A549 (cell line): ENCODE measurements around the gene IGF2BP3. TPM values are rescaled to one million over a fixed set of nuclear protein-coding genes. Genes with fewer than 3 reads are reported as not detected.

Source experiments
- ATAC-seq, 2 experiments: fragments of 200-7000 bp in 1 of 2; fragments of >200 bp in 1 of 2; cut with Nextera tagmentation in 1 of 2; cut with Tn5 transposase in 1 of 2; 3 replicates each; pipeline versions ENCODE4 v1.8.0 to v1.9.1; 2018 to 2020; ENCODE audit warnings: mild to moderate bottlenecking in 1 of 2, moderate library complexity in 1 of 2
- CTCF ChIA-PET: fragments of 300-600 bp; sonication (Branson Sonifier 250); formaldehyde crosslinking; extraction: SDS; loops from one replicate; lab custom pipeline; 2021; ENCODE audit warnings: antibody characterized with exemption, inconsistent platforms; lab: Yijun Ruan, JAX
- POLR2A ChIA-PET: fragments of 350-600 bp; formaldehyde crosslinking; extraction: SDS; loops from one replicate; lab custom pipeline; 2021; ENCODE audit warnings: antibody characterized with exemption, inconsistent platforms; lab: Yijun Ruan, JAX
- DNase-seq, 2 experiments: peaks; one replicate each; pipeline versions ENCODE4 v3.0.0 to v3.0.0-alpha.2; 2011 to 2016; ENCODE audit warnings: low read depth in 1 of 2, low spot score in 1 of 2
- FAIRE-seq: peaks from 2 replicates; lab custom pipeline; 2011; peaks lifted over from hg19 to GRCh38; lab: Jason Lieb, UNC
- H3K27ac ChIP-seq, 2 experiments: fragments of >200 bp; sonication (Bioruptor Twin); formaldehyde crosslinking; 3 replicates each; pipeline ENCODE4 v1.5.1; 2016 to 2017
- H3K4me1 ChIP-seq: fragments of >200 bp; sonication (Bioruptor Twin); formaldehyde crosslinking; 3 replicates; pipeline ENCODE4 v1.6.1; 2016
- H3K4me2 ChIP-seq: fragments of >200 bp; sonication (Bioruptor Twin); formaldehyde crosslinking; 3 replicates; pipeline ENCODE4 v1.6.1; 2016
- H3K4me3 ChIP-seq: fragments of >200 bp; sonication (Bioruptor Twin); formaldehyde crosslinking; 3 replicates; pipeline ENCODE4 v1.5.1; 2016
- H3K9me3 ChIP-seq: fragments of >200 bp; sonication (Bioruptor Twin); formaldehyde crosslinking; 3 replicates; pipeline ENCODE4 v1.6.1; 2016
- ATOH8 ChIP-seq: fragments of 250-450 bp; sonication (Bioruptor Pico); IDR thresholded peaks from 2 replicates; pipeline ENCODE4 v1.5.0; 2020; ENCODE audit warnings: low read depth, mild to moderate bottlenecking, moderate library complexity
- BHLHE40 ChIP-seq: IDR thresholded peaks from 2 replicates; pipeline ENCODE4 v1.6.1; 2012; ENCODE audit warnings: low read depth, low read length, inconsistent platforms
- CBX8 ChIP-seq: fragments of 200-600 bp; sonication (generic); IDR thresholded peaks from 2 replicates; pipeline ENCODE4 v1.6.1; 2016
- CEBPB ChIP-seq, 2 experiments: fragments of >200 bp in 1 of 2; sonication (Bioruptor Twin) in 1 of 2; formaldehyde crosslinking in 1 of 2; IDR thresholded peaks; 2 replicates each; pipeline ENCODE4 v1.6.1; 2012 to 2016
- E2F6 ChIP-seq: IDR thresholded peaks from 2 replicates; pipeline ENCODE4 v1.6.1; 2012; ENCODE audit warnings: low read depth, borderline replicate concordance
- EHF ChIP-seq: fragments of 250-450 bp; sonication (Bioruptor Pico); IDR thresholded peaks from 2 replicates; pipeline ENCODE4 v1.5.0; 2020; ENCODE audit warnings: mild to moderate bottlenecking
- EHMT2 ChIP-seq: fragments of 200-600 bp; sonication (generic); IDR thresholded peaks from 2 replicates; pipeline ENCODE4 v1.6.1; 2016; ENCODE audit warnings: antibody characterized with exemption, low read depth, mild to moderate bottlenecking, moderate library complexity
- ELK1 ChIP-seq: fragments of 150-350 bp; IDR thresholded peaks from 2 replicates; pipeline ENCODE4 v1.6.1; 2014; ENCODE audit warnings: low read depth, mild to moderate bottlenecking, low read length
- EP300 ChIP-seq, 2 experiments: fragments of >200 bp; sonication (Bioruptor Twin); formaldehyde crosslinking; IDR thresholded peaks; 2 replicates in 1 of 2; 3 replicates in 1 of 2; pipeline ENCODE4 v1.6.1; 2016 to 2017
- FOSL2 ChIP-seq, 2 experiments: fragments of 450-650 bp in 1 of 2; fragments of >200 bp in 1 of 2; sonication (Bioruptor Twin) in 1 of 2; formaldehyde crosslinking; IDR thresholded peaks; 2 replicates each; pipeline versions ENCODE4 v1.5.0 to v1.6.1; 2016 to 2020; ENCODE audit warnings: mild to moderate bottlenecking in 1 of 2, moderate library complexity in 1 of 2
- FOXS1 ChIP-seq: fragments of 250-450 bp; sonication (Bioruptor Pico); IDR thresholded peaks from 2 replicates; pipeline ENCODE4 v1.5.0; 2020; ENCODE audit warnings: mild to moderate bottlenecking, moderate library complexity
- GATA3 ChIP-seq: IDR thresholded peaks from 2 replicates; pipeline ENCODE4 v1.6.1; 2012; ENCODE audit warnings: borderline replicate concordance
- HES2 ChIP-seq: fragments of >200 bp; sonication (Bioruptor Twin); formaldehyde crosslinking; IDR thresholded peaks from 2 replicates; pipeline ENCODE4 v1.6.1; 2016
- HEYL ChIP-seq: fragments of 250-450 bp; sonication (Bioruptor Pico); IDR thresholded peaks from 2 replicates; pipeline ENCODE4 v1.8.0; 2021; ENCODE audit warnings: mild to moderate bottlenecking, moderate library complexity
- HOXB5 ChIP-seq: fragments of 250-450 bp; sonication (Bioruptor Pico); IDR thresholded peaks from 2 replicates; pipeline ENCODE4 v1.5.0; 2020; ENCODE audit warnings: mild to moderate bottlenecking, moderate library complexity
- MAZ ChIP-seq: fragments of 150-350 bp; IDR thresholded peaks from 2 replicates; pipeline ENCODE4 v1.6.1; 2014; ENCODE audit warnings: antibody characterized with exemption, low read depth, low read length, borderline replicate concordance
- PBX3 ChIP-seq: IDR thresholded peaks from 2 replicates; pipeline ENCODE4 v1.6.1; 2012
- POLR2AphosphoS2 ChIP-seq: conservative IDR thresholded peaks from 2 replicates; pipeline ENCODE4 v1.6.1; 2012; ENCODE audit warnings: low read length, improper control_type of control experiment, inconsistent platforms
- RAD21 ChIP-seq, 2 experiments: fragments of >200 bp in 1 of 2; sonication (Bioruptor Twin) in 1 of 2; formaldehyde crosslinking in 1 of 2; IDR thresholded peaks in 1 of 2; conservative IDR thresholded peaks in 1 of 2; 2 replicates in 1 of 2; 3 replicates in 1 of 2; pipeline ENCODE4 v1.6.1; 2012 to 2018; ENCODE audit warnings: inconsistent platforms in 1 of 2
- RCOR1 ChIP-seq: fragments of 150-350 bp; IDR thresholded peaks from 2 replicates; pipeline ENCODE4 v1.6.1; 2014; ENCODE audit warnings: antibody characterized with exemption, low read length, low read depth
- REST ChIP-seq: fragments of 200-600 bp; sonication (generic); IDR thresholded peaks from 2 replicates; pipeline ENCODE4 v1.6.1; 2016; ENCODE audit warnings: antibody characterized with exemption, mild to moderate bottlenecking, moderate library complexity
- SMC3 ChIP-seq: fragments of >200 bp; sonication (Bioruptor Twin); formaldehyde crosslinking; IDR thresholded peaks from 3 replicates; pipeline ENCODE4 v1.6.1; 2018; ENCODE audit warnings: inconsistent platforms
- SREBF2 ChIP-seq: fragments of 450-650 bp; IDR thresholded peaks from 2 replicates; pipeline ENCODE4 v1.6.1; 2014; ENCODE audit warnings: mild to moderate bottlenecking, moderate library complexity
- TFCP2L1 ChIP-seq: fragments of 250-450 bp; sonication (Bioruptor Pico); IDR thresholded peaks from 2 replicates; pipeline ENCODE4 v1.5.0; 2021; ENCODE audit warnings: mild to moderate bottlenecking
- TP53 ChIP-seq: fragments of 250-450 bp; sonication (Bioruptor Pico); IDR thresholded peaks from 2 replicates; pipeline ENCODE4 v1.5.0; 2021; ENCODE audit warnings: mild to moderate bottlenecking, moderate library complexity
- ZC3H11A ChIP-seq: fragments of 450-650 bp; IDR thresholded peaks from 2 replicates; pipeline ENCODE4 v1.6.1; 2014; ENCODE audit warnings: antibody characterized with exemption, mild to moderate bottlenecking
- ZNF302 ChIP-seq: fragments of 250-450 bp; sonication (Bioruptor Pico); IDR thresholded peaks from 2 replicates; pipeline ENCODE4 v1.9.0; 2021; ENCODE audit warnings: inconsistent platforms, mild to moderate bottlenecking, moderate library complexity
- ZSCAN20 ChIP-seq: fragments of 250-450 bp; sonication (Bioruptor Pico); IDR thresholded peaks from 2 replicates; pipeline ENCODE4 v1.8.0; 2022; ENCODE audit warnings: mild to moderate bottlenecking, moderate library complexity
- WGBS: methylation state at CpG from one replicate; pipeline ENCODE4 v1.1.6; 2017; ENCODE audit errors: missing lambda C conversion rate; 5-methylcytosine and 5-hydroxymethylcytosine counted together
- polyA plus RNA-seq, 4 experiments: library from polyadenylated mRNA; depleted of rRNA in 3 of 4; stranded (reverse); fragments of >200 nt; fragmentation: RNase III in 1 of 4; extraction: RNeasy Plus Mini Kit Qiagen cat#74134 plus additional on column Dnase treatment in 1 of 4; gene quantifications; 2 replicates in 3 of 4; 3 replicates in 1 of 4; pipeline ENCODE4 v1.2.3, GENCODE V29; 2011 to 2017

Gene IGF2BP3
- polyA plus RNA-seq, 2 of the 4 experiments (the other 2 are of a cell fraction) = 26.7 to 62.0 TPM

GRCh38 chr7:23336086-23336485 is 134.2 kb downstream of the IGF2BP3 start:
- ATAC-seq = no peak
- Histone ChIP-seq H3K4me1 (peaks cover 48% of the 10 kb centered on the region), H3K27ac (no peak overlapping the region; a peak in 2 of 6 replicates), H3K9me3 (peaks cover 21% of the 10 kb centered on the region), H3K4me3 (no peak overlapping the region), H3K4me2 (no peak overlapping the region)
- CTCF ChIA-PET = interaction anchor here (0.9 to 1.2 kb wide), 2 partner anchors 22 to 63 kb away, joined by 3 to 7 read pairs; no protein-coding TSS in a partner anchor
- POLR2A ChIA-PET = no interaction called here
- no peak for TF ChIP-seq ZSCAN20 (CRISPR knock-in tag)
- TF ChIP-seq SREBF2 = no peak
- TF ChIP-seq ZC3H11A = no peak
- TF ChIP-seq EHMT2 = no peak
- TF ChIP-seq E2F6 = no peak
- TF ChIP-seq ZNF302 = no peak
- TF ChIP-seq FOXS1 (CRISPR knock-in tag) = no peak
- no peak for TF ChIP-seq MAZ
- no peak for TF ChIP-seq HES2
- no peak for FAIRE-seq
- no peak for DNase-seq
- WGBS = 93% methylated on average over 3 of the region's 3 CpGs

GRCh38 chr7:23335621-23336020 is 134.7 kb downstream of the IGF2BP3 start:
- Histone ChIP-seq H3K4me1 (peaks cover 48% of the 10 kb centered on the region), H3K27ac (peak overlapping the region; percentile 64 to 74), H3K9me3 (peaks cover 21% of the 10 kb centered on the region), H3K4me3 (no peak overlapping the region), H3K4me2 (peak overlapping the region; percentile 88)
- no peak for DNase-seq
- whole genome bisulfite sequencing = 94% methylated on average over 6 of the region's 6 CpGs
- no peak for ATAC-seq
- POLR2A ChIA-PET = no interaction called here
- TF ChIP-seq CBX8 (no peak), ZSCAN20 (CRISPR knock-in tag) (no peak), SMC3 (no peak), EP300 (IDR thresholded peaks at IDR 0.05) (no peak), MAZ (no peak), TP53 (CRISPR knock-in tag) (no peak), FOSL2 (IDR thresholded peaks at IDR 0.05) (no peak), FOSL2 (CRISPR knock-in tag; IDR thresholded peaks at IDR 0.05) (no peak), CEBPB (IDR thresholded peaks at IDR 0.05) (no peak), RCOR1 (no peak), POLR2AphosphoS2 (no peak), GATA3 (no peak), BHLHE40 (no peak), ATOH8 (no peak), SREBF2 (no peak), EHF (CRISPR knock-in tag) (no peak), PBX3 (no peak)
- no peak for FAIRE-seq
- CTCF ChIA-PET = interaction anchor here (0.9 to 1.2 kb wide), 2 partner anchors 23 to 63 kb away, joined by 3 to 7 read pairs; no protein-coding TSS in a partner anchor

GRCh38 chr7:23335136-23335535 is 135.2 kb downstream of the IGF2BP3 start:
- DNase-seq (no peak), FAIRE-seq (no peak), ATAC-seq (peak in 1 of 2 experiments; percentile 3; a peak in 4 of 6 replicates)
- Histone ChIP-seq H3K9me3 (peaks cover 21% of the 10 kb centered on the region), H3K27ac (peak overlapping the region; percentile 64 to 74), H3K4me3 (no peak overlapping the region), H3K4me2 (peak overlapping the region; percentile 88), H3K4me1 (peaks cover 48% of the 10 kb centered on the region)
- CTCF ChIA-PET = interaction anchor here (0.6 to 4.0 kb wide), 6 partner anchors 12 to 91 kb away, joined by 3 to 21 read pairs (median 6); no protein-coding TSS in a partner anchor
- WGBS = 43% methylated on average over 2 of the region's 2 CpGs
- POLR2A ChIA-PET = interaction anchor here (2.8 kb wide), 1 partner anchor 36 kb away, joined by 18 read pairs; the partner anchor contains the start of gene MALSU1
- TF ChIP-seq HEYL = no peak
- no peak for TF ChIP-seq ELK1
- TF ChIP-seq CBX8 = no peak
- TF ChIP-seq RAD21 (conservative IDR thresholded peaks at IDR 0.05 in 1 of 2, IDR thresholded peaks at IDR 0.05 in 1 of 2) = no peak
- no peak for TF ChIP-seq HOXB5 (CRISPR knock-in tag)
- no peak for TF ChIP-seq REST
- TF ChIP-seq TP53 (CRISPR knock-in tag) = no peak
- TF ChIP-seq TFCP2L1 (CRISPR knock-in tag) = no peak
